K562 (cell line): Measurements from ENCODE around the gene MFAP2.

Experiments
- CEBPB ChIP-seq: fragments of 450-650 bp; IDR thresholded peaks from 2 replicates; pipeline ENCODE4 v1.6.1; 2016; ENCODE audit warnings: missing genetic modification characterization, missing compliant biosample characterization
- CHCHD3 ChIP-seq: fragments of 250-450 bp; sonication (Bioruptor Pico); IDR thresholded peaks from 2 replicates; pipeline ENCODE4 v2.1.2; 2022; ENCODE audit warnings: mild to moderate bottlenecking
- E2F3 ChIP-seq: fragments of 250-450 bp; sonication (Bioruptor Pico); IDR thresholded peaks from 2 replicates; pipeline ENCODE4 v1.4.0; 2020; ENCODE audit warnings: mild to moderate bottlenecking
- EGR1 ChIP-seq: fragments of 450-650 bp; conservative IDR thresholded peaks from 2 replicates; pipeline ENCODE4 v1.6.1; 2017; ENCODE audit warnings: mild to moderate bottlenecking
- EZH2 ChIP-seq: IDR thresholded peaks from 2 replicates; pipeline ENCODE4 v1.6.1; 2012; ENCODE audit warnings: low read depth, mild to moderate bottlenecking, inconsistent platforms, low read length, borderline replicate concordance
- HEY1 ChIP-seq: fragments of 250-450 bp; sonication (Bioruptor Pico); IDR thresholded peaks from 2 replicates; pipeline ENCODE4 v1.5.0; 2020; ENCODE audit warnings: mild to moderate bottlenecking, moderate library complexity, borderline replicate concordance
- MAFK ChIP-seq: IDR thresholded peaks from 2 replicates; pipeline ENCODE4 v1.6.1; 2011; ENCODE audit warnings: low read length, improper control_type of control experiment
- POLR2A ChIP-seq: fragments of 450-650 bp; conservative IDR thresholded peaks from 2 replicates; pipeline ENCODE4 v1.6.1; 2016
- RBBP5 ChIP-seq: fragments of 200-600 bp; sonication (generic); IDR thresholded peaks from 2 replicates; pipeline ENCODE4 v1.6.1; 2012; ENCODE audit warnings: borderline replicate concordance, mild to moderate bottlenecking, low read length, control low read depth, inconsistent platforms; ENCODE audit not compliant: insufficient read depth, poor library complexity, severe bottlenecking
- SIN3A ChIP-seq, 2 experiments: fragments of 150-350 bp in 1 of 2; IDR thresholded peaks; 2 replicates each; pipeline ENCODE4 v1.6.1; 2011 to 2016; ENCODE audit warnings: borderline replicate concordance in 2 of 2, low read depth in 2 of 2, low read length in 2 of 2, mild to moderate bottlenecking in 2 of 2, moderate library complexity in 2 of 2; ENCODE audit not compliant: control insufficient read depth in 1 of 2
- TRIM24 ChIP-seq, 2 experiments: fragments of 450-650 bp; IDR thresholded peaks; 2 replicates each; pipeline ENCODE4 v1.6.1; 2016
- TF ChIP-seq, protein P1 (sequence below), 3 experiments: IDR thresholded peaks in 2 of 3; conservative IDR thresholded peaks in 1 of 3; 2 replicates each; pipeline ENCODE4 v1.5.1; 2011 to 2012; ENCODE audit warnings: low read length in 3 of 3, mild to moderate bottlenecking in 3 of 3, control low read depth in 2 of 3, improper control_type of control experiment in 1 of 3, inconsistent platforms in 1 of 3, low read depth in 1 of 3, mixed read lengths in 1 of 3, moderate library complexity in 1 of 3; ENCODE audit not compliant: insufficient read depth in 2 of 3
- TF ChIP-seq, protein P2 (sequence below), 2 experiments: fragments of 450-650 bp in 1 of 2; sonication (generic) in 1 of 2; formaldehyde crosslinking in 1 of 2; IDR thresholded peaks in 1 of 2; conservative IDR thresholded peaks in 1 of 2; 2 replicates each; pipeline versions ENCODE4 v1.6.1 to v1.8.1; 2016 to 2023; ENCODE audit warnings: mild to moderate bottlenecking in 2 of 2, moderate library complexity in 2 of 2, inconsistent platforms in 1 of 2, missing genetic modification reagents in 1 of 2
- TF ChIP-seq, protein P3 (sequence below), 2 experiments: fragments of 450-650 bp in 1 of 2; IDR thresholded peaks; 2 replicates each; pipeline ENCODE4 v1.6.1; 2011 to 2017; ENCODE audit warnings: low read depth in 2 of 2, antibody characterized with exemption in 1 of 2, borderline replicate concordance in 1 of 2, low read length in 1 of 2, mild to moderate bottlenecking in 1 of 2, mixed read lengths in 1 of 2; ENCODE audit not compliant: control insufficient read depth in 1 of 2

DNA sequence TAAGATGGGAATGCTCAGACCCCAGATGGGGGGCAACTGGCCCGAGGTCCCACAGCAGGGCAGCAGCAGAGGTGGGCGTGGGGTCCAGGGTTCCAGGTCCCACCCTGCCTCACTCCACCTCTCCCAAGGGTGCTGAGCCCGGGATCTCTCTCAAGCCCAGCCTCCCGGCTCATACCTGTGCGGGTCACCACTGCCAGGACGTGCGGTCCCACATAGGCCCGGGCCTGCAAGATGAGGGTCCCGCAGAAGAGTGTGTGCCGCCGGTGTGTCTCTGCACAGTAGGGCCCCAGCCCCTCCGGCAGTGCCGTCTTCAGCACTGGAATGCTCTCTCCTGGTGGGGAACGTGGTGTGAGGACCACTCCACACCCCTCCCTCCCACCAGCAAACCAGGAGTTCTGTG lies 16.4 kb upstream of the MFAP2 start:
- TF ChIP-seq EZH2: no peak
- TF ChIP-seq, protein P1, sequence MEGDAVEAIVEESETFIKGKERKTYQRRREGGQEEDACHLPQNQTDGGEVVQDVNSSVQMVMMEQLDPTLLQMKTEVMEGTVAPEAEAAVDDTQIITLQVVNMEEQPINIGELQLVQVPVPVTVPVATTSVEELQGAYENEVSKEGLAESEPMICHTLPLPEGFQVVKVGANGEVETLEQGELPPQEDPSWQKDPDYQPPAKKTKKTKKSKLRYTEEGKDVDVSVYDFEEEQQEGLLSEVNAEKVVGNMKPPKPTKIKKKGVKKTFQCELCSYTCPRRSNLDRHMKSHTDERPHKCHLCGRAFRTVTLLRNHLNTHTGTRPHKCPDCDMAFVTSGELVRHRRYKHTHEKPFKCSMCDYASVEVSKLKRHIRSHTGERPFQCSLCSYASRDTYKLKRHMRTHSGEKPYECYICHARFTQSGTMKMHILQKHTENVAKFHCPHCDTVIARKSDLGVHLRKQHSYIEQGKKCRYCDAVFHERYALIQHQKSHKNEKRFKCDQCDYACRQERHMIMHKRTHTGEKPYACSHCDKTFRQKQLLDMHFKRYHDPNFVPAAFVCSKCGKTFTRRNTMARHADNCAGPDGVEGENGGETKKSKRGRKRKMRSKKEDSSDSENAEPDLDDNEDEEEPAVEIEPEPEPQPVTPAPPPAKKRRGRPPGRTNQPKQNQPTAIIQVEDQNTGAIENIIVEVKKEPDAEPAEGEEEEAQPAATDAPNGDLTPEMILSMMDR (IDR thresholded peaks at IDR 0.05 in 2 of 3, conservative IDR thresholded peaks at IDR 0.05 in 1 of 3; ENCODE audit: insufficient read depth in 2 of 3, low read depth in 1 of 3, low read length in 3 of 3): no peak
- TF ChIP-seq, protein P2, sequence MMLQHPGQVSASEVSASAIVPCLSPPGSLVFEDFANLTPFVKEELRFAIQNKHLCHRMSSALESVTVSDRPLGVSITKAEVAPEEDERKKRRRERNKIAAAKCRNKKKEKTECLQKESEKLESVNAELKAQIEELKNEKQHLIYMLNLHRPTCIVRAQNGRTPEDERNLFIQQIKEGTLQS (IDR thresholded peaks at IDR 0.05): no peak
- TF ChIP-seq, protein P2 (CRISPR knock-in tag; conservative IDR thresholded peaks at IDR 0.05): no peak
- no peak for TF ChIP-seq POLR2A
- no peak for TF ChIP-seq TRIM24 (IDR thresholded peaks at IDR 0.05)
- TF ChIP-seq CEBPB (tag): no peak
- TF ChIP-seq SIN3A (IDR thresholded peaks at IDR 0.05; ENCODE audit: borderline replicate concordance in 2 of 2, control insufficient read depth in 1 of 2, low read depth in 2 of 2, low read length in 2 of 2): no peak
- no peak for TF ChIP-seq CHCHD3 (CRISPR knock-in tag)
- TF ChIP-seq, protein P3, sequence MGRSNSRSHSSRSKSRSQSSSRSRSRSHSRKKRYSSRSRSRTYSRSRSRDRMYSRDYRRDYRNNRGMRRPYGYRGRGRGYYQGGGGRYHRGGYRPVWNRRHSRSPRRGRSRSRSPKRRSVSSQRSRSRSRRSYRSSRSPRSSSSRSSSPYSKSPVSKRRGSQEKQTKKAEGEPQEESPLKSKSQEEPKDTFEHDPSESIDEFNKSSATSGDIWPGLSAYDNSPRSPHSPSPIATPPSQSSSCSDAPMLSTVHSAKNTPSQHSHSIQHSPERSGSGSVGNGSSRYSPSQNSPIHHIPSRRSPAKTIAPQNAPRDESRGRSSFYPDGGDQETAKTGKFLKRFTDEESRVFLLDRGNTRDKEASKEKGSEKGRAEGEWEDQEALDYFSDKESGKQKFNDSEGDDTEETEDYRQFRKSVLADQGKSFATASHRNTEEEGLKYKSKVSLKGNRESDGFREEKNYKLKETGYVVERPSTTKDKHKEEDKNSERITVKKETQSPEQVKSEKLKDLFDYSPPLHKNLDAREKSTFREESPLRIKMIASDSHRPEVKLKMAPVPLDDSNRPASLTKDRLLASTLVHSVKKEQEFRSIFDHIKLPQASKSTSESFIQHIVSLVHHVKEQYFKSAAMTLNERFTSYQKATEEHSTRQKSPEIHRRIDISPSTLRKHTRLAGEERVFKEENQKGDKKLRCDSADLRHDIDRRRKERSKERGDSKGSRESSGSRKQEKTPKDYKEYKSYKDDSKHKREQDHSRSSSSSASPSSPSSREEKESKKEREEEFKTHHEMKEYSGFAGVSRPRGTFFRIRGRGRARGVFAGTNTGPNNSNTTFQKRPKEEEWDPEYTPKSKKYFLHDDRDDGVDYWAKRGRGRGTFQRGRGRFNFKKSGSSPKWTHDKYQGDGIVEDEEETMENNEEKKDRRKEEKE (IDR thresholded peaks at IDR 0.05; ENCODE audit: borderline replicate concordance in 1 of 2, control insufficient read depth in 1 of 2, low read depth in 2 of 2, low read length in 1 of 2): no peak
- no peak for TF ChIP-seq EGR1
- TF ChIP-seq HEY1 (CRISPR knock-in tag): no peak
- no peak for TF ChIP-seq RBBP5
- TF ChIP-seq E2F3 (CRISPR knock-in tag): no peak
- no peak for TF ChIP-seq MAFK
